ENCODE results near the gene ADPRH.

ADPRH gene

GRCh38 chr3:119585856-119586570 lies 6.7 kb downstream of the ADPRH start:
- Histone ChIP-seq H3K4me2 (ENCODE audit: low read length) (no peak overlapping the region), H3K4me3 (ENCODE audit: low read length) (no peak overlapping the region), H3K9me3 (ENCODE audit: insufficient read depth, low read length) (no peaks in the 10 kb centered on the region), H3K36me3 (replicated peaks; ENCODE audit: low read depth, low read length) (peaks cover 62% of the 10 kb centered on the region), H4K20me1 (ENCODE audit: insufficient read depth, low read length) (no peaks in the 10 kb centered on the region), H3K79me2 (ENCODE audit: low read length) (peaks cover 7% of the 10 kb centered on the region; the same call in 1 of the 2 replicates), H2AFZ (ENCODE audit: low read depth, low read length) (no peak overlapping the region), H3K4me1 (ENCODE audit: low read length) (peaks cover 32% of the 10 kb centered on the region), H3K9ac (ENCODE audit: low read length) (no peak overlapping the region), H3K27ac (ENCODE audit: low read length) (no peak overlapping the region), H3K27me3 (ENCODE audit: low read depth, low read length) (no peaks in the 10 kb centered on the region)
- no peak for TF ChIP-seq CTCF (IDR thresholded peaks at IDR 0.05; ENCODE audit: low read depth, low read length)
- no peak for TF ChIP-seq EZH2phosphoT487 (IDR thresholded peaks at IDR 0.05; ENCODE audit: low read depth)

- Histone ChIP-seq H3K79me2 (ENCODE audit: low read length) (0 out of 2 replicates have a peak, but pooled peaks cover 3% of the 10 kb centered on the region), H3K4me1 (ENCODE audit: low read length) (peaks cover 26% of the 10 kb centered on the region), H3K27ac (ENCODE audit: low read length) (no peak overlapping the region), H3K4me2 (ENCODE audit: low read length) (no peak overlapping the region), H4K20me1 (ENCODE audit: insufficient read depth, low read length) (no peaks in the 10 kb centered on the region), H3K9me3 (ENCODE audit: insufficient read depth, low read length) (no peaks in the 10 kb centered on the region), H3K36me3 (replicated peaks; ENCODE audit: low read depth, low read length) (peaks cover 66% of the 10 kb centered on the region), H2AFZ (ENCODE audit: low read depth, low read length) (no peak overlapping the region), H3K27me3 (ENCODE audit: low read depth, low read length) (no peaks in the 10 kb centered on the region), H3K9ac (ENCODE audit: low read length) (no peak overlapping the region), H3K4me3 (ENCODE audit: low read length) (no peak overlapping the region)
- no peak for TF ChIP-seq CTCF (IDR thresholded peaks at IDR 0.05; ENCODE audit: low read depth, low read length)
- TF ChIP-seq EZH2phosphoT487 (IDR thresholded peaks at IDR 0.05; ENCODE audit: low read depth) = no peak
These were observed 7.5 kb downstream of the ADPRH start for GRCh38 chr3:119586733-119587172.

- Histone ChIP-seq H3K79me2 (ENCODE audit: low read length) (no peaks in the 10 kb centered on the region), H3K27me3 (ENCODE audit: low read depth, low read length) (no peaks in the 10 kb centered on the region), H3K27ac (ENCODE audit: low read length) (no peak overlapping the region), H3K36me3 (replicated peaks; ENCODE audit: low read depth, low read length) (peaks cover 62% of the 10 kb centered on the region), H4K20me1 (ENCODE audit: insufficient read depth, low read length) (no peaks in the 10 kb centered on the region), H3K9ac (ENCODE audit: low read length) (no peak overlapping the region), H3K4me1 (ENCODE audit: low read length) (peaks cover 26% of the 10 kb centered on the region), H3K4me2 (ENCODE audit: low read length) (peak overlapping the region; percentile 44), H3K9me3 (ENCODE audit: insufficient read depth, low read length) (no peaks in the 10 kb centered on the region), H2AFZ (ENCODE audit: low read depth, low read length) (no peak overlapping the region), H3K4me3 (ENCODE audit: low read length) (no peak overlapping the region)
- TF ChIP-seq EZH2phosphoT487 (IDR thresholded peaks at IDR 0.05; ENCODE audit: low read depth) = no peak
- no peak for TF ChIP-seq CTCF (IDR thresholded peaks at IDR 0.05; ENCODE audit: low read depth, low read length)
These were observed 8.8 kb downstream of the ADPRH start for GRCh38 chr3:119588112-119588511.

- Histone ChIP-seq H3K36me3 (replicated peaks; ENCODE audit: low read depth, low read length) (peaks cover 62% of the 10 kb centered on the region), H2AFZ (ENCODE audit: low read depth, low read length) (no peak overlapping the region), H3K4me1 (ENCODE audit: low read length) (peaks cover 35% of the 10 kb centered on the region), H3K9ac (ENCODE audit: low read length) (no peak overlapping the region), H3K27me3 (ENCODE audit: low read depth, low read length) (no peaks in the 10 kb centered on the region), H3K79me2 (ENCODE audit: low read length) (no peaks in the 10 kb centered on the region), H3K4me2 (ENCODE audit: low read length) (no peak overlapping the region), H3K9me3 (ENCODE audit: insufficient read depth, low read length) (no peaks in the 10 kb centered on the region), H4K20me1 (ENCODE audit: insufficient read depth, low read length) (no peaks in the 10 kb centered on the region), H3K27ac (ENCODE audit: low read length) (no peak overlapping the region), H3K4me3 (ENCODE audit: low read length) (no peak overlapping the region)
- TF ChIP-seq EZH2phosphoT487 (IDR thresholded peaks at IDR 0.05; ENCODE audit: low read depth) = no peak
- TF ChIP-seq CTCF (IDR thresholded peaks at IDR 0.05; ENCODE audit: low read depth, low read length) = no peak
These were observed 9.9 kb downstream of the ADPRH start for GRCh38 chr3:119589102-119589773.

Data from OCI-LY3 (cell line).